H1 (cell line): ENCODE measurements around the gene ADIRF.

ENCODE experiments used
- KDM1A ChIP-seq: fragments of 200-600, 300-600 bp; sonication (generic); IDR thresholded peaks from 2 replicates; pipeline ENCODE4 v1.7.1; 2016; ENCODE audit warnings: mild to moderate bottlenecking, low read length, borderline replicate concordance
- POLR2A ChIP-seq, 2 experiments: IDR thresholded peaks; 1 replicate in 1 of 2; 2 replicates in 1 of 2; pipeline ENCODE4 v1.6.1; 2011; ENCODE audit warnings: low read depth in 2 of 2, low read length in 2 of 2, mild to moderate bottlenecking in 2 of 2; ENCODE audit errors: control extremely low read depth in 1 of 2
- RAD21 ChIP-seq, 2 experiments: IDR thresholded peaks in 1 of 2; conservative IDR thresholded peaks in 1 of 2; 2 replicates each; pipeline ENCODE4 v1.6.1; 2011; ENCODE audit warnings: low read depth in 2 of 2, low read length in 2 of 2, improper control_type of control experiment in 1 of 2, inconsistent platforms in 1 of 2, mild to moderate bottlenecking in 1 of 2, moderate library complexity in 1 of 2
- SP2 ChIP-seq: IDR thresholded peaks from 2 replicates; pipeline ENCODE4 v1.6.1; 2012; ENCODE audit warnings: mild to moderate bottlenecking, low read length, inconsistent platforms

DNA sequence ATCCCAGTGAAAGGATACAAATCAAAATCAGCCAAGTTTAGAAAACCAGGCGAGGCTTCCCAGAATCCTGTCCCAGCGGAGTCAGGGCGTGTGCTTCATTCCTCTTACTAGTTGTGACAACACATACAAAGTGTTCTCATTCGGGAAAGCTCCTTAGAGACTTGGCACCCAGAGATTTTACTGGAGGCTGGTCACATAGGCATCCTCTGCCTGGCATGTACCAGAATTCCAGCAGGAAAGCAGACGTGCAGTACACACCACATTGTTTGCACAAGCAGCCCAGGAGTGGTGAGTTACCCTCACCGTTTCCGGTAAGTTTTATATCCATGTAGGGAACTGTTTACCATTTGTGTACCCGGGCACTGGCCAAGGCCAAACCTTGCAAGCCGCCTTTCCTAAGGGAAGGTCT, 45.7 kb upstream of the ADIRF start:
- TF ChIP-seq POLR2A (IDR thresholded peaks at IDR 0.05; ENCODE audit: control extremely low read depth in 1 of 2, low read depth in 2 of 2, low read length in 2 of 2) (no peak), SP2 (no peak), KDM1A (no peak), RAD21 (IDR thresholded peaks at IDR 0.05 in 1 of 2, conservative IDR thresholded peaks at IDR 0.05 in 1 of 2; ENCODE audit: low read depth in 2 of 2, low read length in 2 of 2) (no peak)
